K562 (cell line): Measurements from ENCODE around the gene EXOC3L1. TPM values are rescaled to one million over a fixed set of nuclear protein-coding genes. Genes with fewer than 3 reads are reported as not detected.

Experiments used
- ATAC-seq: fragments of 200-7000 bp; cut with Tn5 transposase; 3 replicates; pipeline ENCODE4 v1.9.1; 2020; ENCODE audit warnings: moderate library complexity
- BruUV-seq: library from RNA; stranded (reverse); fragments of 400-500 nt; replicated peaks from 2 replicates; lab custom pipeline; 2021; lab: Mats Ljungman, UMichigan
- CTCF ChIA-PET: fragments of 300-600 bp; formaldehyde crosslinking; extraction: SDS; loops from one replicate; lab custom pipeline; 2021; ENCODE audit warnings: low intra/inter-chr PET ratio; lab: Yijun Ruan, JAX
- POLR2A ChIA-PET: fragments of 300-600, 350-650 bp; sonication (Branson Sonifier 250); formaldehyde crosslinking; extraction: SDS; loops from one replicate; lab custom pipeline; 2021; ENCODE audit warnings: antibody characterized with exemption, inconsistent platforms; lab: Yijun Ruan, JAX
- DNase-seq, 4 experiments: peaks; one replicate each; pipeline versions ENCODE4 v3.0.0 to v3.0.0-alpha.2; 2011 to 2018; ENCODE audit warnings: low spot score in 3 of 4, mixed read lengths in 3 of 4; ENCODE audit errors: extremely low read depth in 1 of 4
- FAIRE-seq: peaks from 2 replicates; lab custom pipeline; 2011; peaks lifted over from hg19 to GRCh38; lab: Jason Lieb, UNC
- H2AFZ ChIP-seq: 2 replicates; pipeline ENCODE4 v1.6.0; 2011; ENCODE audit warnings: low read depth, low read length, control low read depth, inconsistent platforms
- H3K27ac ChIP-seq: fragments of 200-600 bp; 3 replicates; pipeline ENCODE4 v1.8.0; 2011; ENCODE audit warnings: low read depth, mild to moderate bottlenecking, control low read depth, inconsistent platforms, low read length, moderate library complexity, mixed read lengths; ENCODE audit errors: extremely low read depth
- H3K27me3 ChIP-seq, 2 experiments: fragments of 300-600 bp in 1 of 2; 2 replicates in 1 of 2; 3 replicates in 1 of 2; pipeline versions ENCODE4 v1.6.0 to v1.8.0; 2011; ENCODE audit warnings: inconsistent platforms in 2 of 2, low read length in 2 of 2, mild to moderate bottlenecking in 1 of 2, mixed read lengths in 1 of 2, moderate library complexity in 1 of 2; ENCODE audit not compliant: control insufficient read depth in 2 of 2, insufficient read depth in 2 of 2
- H3K36me3 ChIP-seq: fragments of 300-600 bp; 3 replicates; pipeline ENCODE4 v1.8.0; 2011; ENCODE audit warnings: mild to moderate bottlenecking, low read length, inconsistent platforms; ENCODE audit not compliant: control insufficient read depth, insufficient read depth
- H3K4me1 ChIP-seq, 2 experiments: fragments of 200-600 bp in 1 of 2; replicated peaks in 1 of 2; 2 replicates in 1 of 2; 3 replicates in 1 of 2; pipeline versions ENCODE4 v1.5.1 to v1.8.0; 2011; ENCODE audit warnings: inconsistent platforms in 2 of 2, low read length in 2 of 2, mild to moderate bottlenecking in 1 of 2, mixed read lengths in 1 of 2, moderate library complexity in 1 of 2; ENCODE audit not compliant: control insufficient read depth in 2 of 2, insufficient read depth in 2 of 2
- H3K4me2 ChIP-seq: 2 replicates; pipeline ENCODE4 v1.6.1; 2011; ENCODE audit warnings: low read length, control low read depth, inconsistent platforms, mixed read lengths; ENCODE audit not compliant: insufficient read depth
- H3K4me3 ChIP-seq: fragments of 200-600 bp; sonication (generic), shearing (Covaris generic); 2 replicates; pipeline ENCODE4 v1.5.1; 2016; ENCODE audit warnings: control low read depth, inconsistent platforms
- H3K79me2 ChIP-seq: fragments of 200-600 bp; 3 replicates; pipeline ENCODE4 v1.8.0; 2011; ENCODE audit warnings: low read length, inconsistent platforms; ENCODE audit not compliant: control insufficient read depth, insufficient read depth
- H3K9ac ChIP-seq, 2 experiments: 2 replicates each; pipeline versions ENCODE4 v1.6.0 to v1.6.1; 2011; ENCODE audit warnings: low read depth in 2 of 2, low read length in 2 of 2, control low read depth in 1 of 2, inconsistent platforms in 1 of 2, mild to moderate bottlenecking in 1 of 2, mixed read lengths in 1 of 2; ENCODE audit not compliant: insufficient read depth in 1 of 2
- H3K9me1 ChIP-seq: one replicate; pipeline ENCODE4 v1.6.0; 2011; ENCODE audit warnings: inconsistent platforms, mild to moderate bottlenecking, low read length, moderate library complexity; ENCODE audit not compliant: control insufficient read depth, insufficient read depth
- H3K9me3 ChIP-seq: replicated peaks from 2 replicates; pipeline ENCODE4 v1.5.1; 2011; ENCODE audit warnings: low read depth, low read length, inconsistent platforms; ENCODE audit not compliant: control insufficient read depth, insufficient read depth
- H4K20me1 ChIP-seq: replicated peaks from 2 replicates; pipeline ENCODE4 v1.6.1; 2011; ENCODE audit warnings: low read length, inconsistent platforms, mixed read lengths; ENCODE audit not compliant: control insufficient read depth, insufficient read depth
- DDX20 ChIP-seq: fragments of 450-650 bp; IDR thresholded peaks from 2 replicates; pipeline ENCODE4 v1.6.1; 2016; ENCODE audit warnings: missing genetic modification characterization, low read depth, mild to moderate bottlenecking, missing compliant biosample characterization, moderate library complexity
- HEY1 ChIP-seq: fragments of 250-450 bp; sonication (Bioruptor Pico); IDR thresholded peaks from 2 replicates; pipeline ENCODE4 v1.5.0; 2020; ENCODE audit warnings: mild to moderate bottlenecking, moderate library complexity, borderline replicate concordance
- KLF1 ChIP-seq: fragments of 450-650 bp; IDR thresholded peaks from 2 replicates; pipeline ENCODE4 v1.6.1; 2016; ENCODE audit warnings: missing genetic modification characterization, missing compliant biosample characterization
- L3MBTL2 ChIP-seq: fragments of 450-650 bp; IDR thresholded peaks from 2 replicates; pipeline ENCODE4 v1.6.1; 2016; ENCODE audit warnings: mild to moderate bottlenecking, moderate library complexity
- NCOA4 ChIP-seq: fragments of 450-650 bp; IDR thresholded peaks from 2 replicates; pipeline ENCODE4 v1.6.1; 2018; ENCODE audit warnings: mild to moderate bottlenecking; ENCODE audit not compliant: partially characterized antibody
- RBM25 ChIP-seq: fragments of 200-400 bp; formaldehyde crosslinking; IDR thresholded peaks from 2 replicates; pipeline ENCODE4 v1.6.1; 2018; ENCODE audit warnings: low read length, low read depth, moderate library complexity; ENCODE audit not compliant: severe bottlenecking
- RFX7 ChIP-seq: fragments of 250-450 bp; sonication (Bioruptor Pico); IDR thresholded peaks from 2 replicates; pipeline ENCODE4 v1.5.1; 2021; ENCODE audit warnings: mild to moderate bottlenecking
- SREBF1 ChIP-seq: fragments of 150-350 bp; IDR thresholded peaks from 2 replicates; pipeline ENCODE4 v1.6.1; 2014; ENCODE audit warnings: antibody characterized with exemption, low read depth, low read length, borderline replicate concordance
- U2AF2 ChIP-seq: fragments of 200-400 bp; formaldehyde crosslinking; optimal IDR thresholded peaks from 2 replicates; pipeline ENCODE3; 2017; ENCODE audit warnings: low read depth, mild to moderate bottlenecking, low read length
- ZFPM2 ChIP-seq: fragments of 250-450 bp; sonication (Bioruptor Pico); IDR thresholded peaks from 2 replicates; pipeline ENCODE4 v1.5.1; 2022; ENCODE audit warnings: mild to moderate bottlenecking
- ZNF408 ChIP-seq: fragments of 250-450 bp; sonication (Bioruptor Pico); IDR thresholded peaks from 2 replicates; pipeline ENCODE4 v1.4.0; 2020; ENCODE audit warnings: low read depth, mild to moderate bottlenecking, moderate library complexity
- ZNF79 ChIP-seq: fragments of 250-450 bp; sonication (Bioruptor Pico); IDR thresholded peaks from 2 replicates; pipeline ENCODE4 v1.4.0; 2020; ENCODE audit warnings: low read depth, mild to moderate bottlenecking, moderate library complexity
- WGBS: fragments of 100-300 bp; shearing (Covaris generic); methylation state at CpG from one replicate; pipeline ENCODE4 v1.1.6; 2016; ENCODE audit warnings: low coverage, mixed read lengths; ENCODE audit not compliant: insufficient coverage; ENCODE audit errors: missing lambda C conversion rate; 5-methylcytosine and 5-hydroxymethylcytosine counted together
- in situ Hi-C: fragments of 300-500 bp; cut with MboI; formaldehyde crosslinking; loops from 4 replicates; pipeline ENCODE4 v1.15.0; 2018; ENCODE audit warnings: inconsistent platforms, mixed read lengths
- intact Hi-C: fragments of 100-400 bp; cut with micrococcal nuclease; formaldehyde crosslinking; loops from 2 replicates; pipeline ENCODE4 v1.14.2; 2022
- polyA plus RNA-seq, 8 experiments: library from polyadenylated mRNA; depleted of rRNA in 4 of 8; stranded (reverse) in 5 of 8; unstranded in 3 of 8; fragments of >200 nt; fragmentation: Nextera tagmentation in 2 of 8; fragmentation: Illumina TruSeq in 1 of 8; extraction: Ambion mirVana in 2 of 8; extraction: Trizol in 1 of 8; gene quantifications; 2 replicates each; pipeline versions ENCODE4 v1.2.1 to v1.2.3, GENCODE V29; 2011 to 2014; ENCODE audit warnings: inconsistent platforms in 1 of 8, missing spikeins in 1 of 8
- total RNA-seq, 7 experiments: library from RNA; depleted of rRNA in 6 of 7; stranded (reverse); fragments of >200 nt in 6 of 7; fragmentation: Illumina TruSeq in 2 of 7; extraction: Trizol in 2 of 7; gene quantifications; 2 replicates each; pipeline versions ENCODE4 v1.2.1 to v1.2.3, GENCODE V29; 2011 to 2021; ENCODE audit warnings: low replicate concordance in 1 of 7
- TF ChIP-seq, protein P1 (sequence below): sonication (generic); formaldehyde crosslinking; IDR thresholded peaks from 2 replicates; pipeline ENCODE4 v1.8.0; 2022; ENCODE audit warnings: mild to moderate bottlenecking, missing genetic modification reagents
- TF ChIP-seq, protein P2 (sequence below): sonication (generic); IDR thresholded peaks from 2 replicates; pipeline ENCODE4 v1.6.1; 2016

The EXOC3L1 gene
- total and polyA plus RNA-seq, 9 of the 15 experiments (the other 6 are each of a cell fraction or from before 2014, with no cell fraction given): 0.08 TPM; not detected in 8

- TF ChIP-seq, protein P1, sequence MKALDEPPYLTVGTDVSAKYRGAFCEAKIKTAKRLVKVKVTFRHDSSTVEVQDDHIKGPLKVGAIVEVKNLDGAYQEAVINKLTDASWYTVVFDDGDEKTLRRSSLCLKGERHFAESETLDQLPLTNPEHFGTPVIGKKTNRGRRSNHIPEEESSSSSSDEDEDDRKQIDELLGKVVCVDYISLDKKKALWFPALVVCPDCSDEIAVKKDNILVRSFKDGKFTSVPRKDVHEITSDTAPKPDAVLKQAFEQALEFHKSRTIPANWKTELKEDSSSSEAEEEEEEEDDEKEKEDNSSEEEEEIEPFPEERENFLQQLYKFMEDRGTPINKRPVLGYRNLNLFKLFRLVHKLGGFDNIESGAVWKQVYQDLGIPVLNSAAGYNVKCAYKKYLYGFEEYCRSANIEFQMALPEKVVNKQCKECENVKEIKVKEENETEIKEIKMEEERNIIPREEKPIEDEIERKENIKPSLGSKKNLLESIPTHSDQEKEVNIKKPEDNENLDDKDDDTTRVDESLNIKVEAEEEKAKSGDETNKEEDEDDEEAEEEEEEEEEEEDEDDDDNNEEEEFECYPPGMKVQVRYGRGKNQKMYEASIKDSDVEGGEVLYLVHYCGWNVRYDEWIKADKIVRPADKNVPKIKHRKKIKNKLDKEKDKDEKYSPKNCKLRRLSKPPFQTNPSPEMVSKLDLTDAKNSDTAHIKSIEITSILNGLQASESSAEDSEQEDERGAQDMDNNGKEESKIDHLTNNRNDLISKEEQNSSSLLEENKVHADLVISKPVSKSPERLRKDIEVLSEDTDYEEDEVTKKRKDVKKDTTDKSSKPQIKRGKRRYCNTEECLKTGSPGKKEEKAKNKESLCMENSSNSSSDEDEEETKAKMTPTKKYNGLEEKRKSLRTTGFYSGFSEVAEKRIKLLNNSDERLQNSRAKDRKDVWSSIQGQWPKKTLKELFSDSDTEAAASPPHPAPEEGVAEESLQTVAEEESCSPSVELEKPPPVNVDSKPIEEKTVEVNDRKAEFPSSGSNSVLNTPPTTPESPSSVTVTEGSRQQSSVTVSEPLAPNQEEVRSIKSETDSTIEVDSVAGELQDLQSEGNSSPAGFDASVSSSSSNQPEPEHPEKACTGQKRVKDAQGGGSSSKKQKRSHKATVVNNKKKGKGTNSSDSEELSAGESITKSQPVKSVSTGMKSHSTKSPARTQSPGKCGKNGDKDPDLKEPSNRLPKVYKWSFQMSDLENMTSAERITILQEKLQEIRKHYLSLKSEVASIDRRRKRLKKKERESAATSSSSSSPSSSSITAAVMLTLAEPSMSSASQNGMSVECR (CRISPR knock-in tag): no peak
These were observed 7.6 kb downstream of the EXOC3L1 start (continued) for GRCh38 chr16:67182288-67182687.

DNA sequence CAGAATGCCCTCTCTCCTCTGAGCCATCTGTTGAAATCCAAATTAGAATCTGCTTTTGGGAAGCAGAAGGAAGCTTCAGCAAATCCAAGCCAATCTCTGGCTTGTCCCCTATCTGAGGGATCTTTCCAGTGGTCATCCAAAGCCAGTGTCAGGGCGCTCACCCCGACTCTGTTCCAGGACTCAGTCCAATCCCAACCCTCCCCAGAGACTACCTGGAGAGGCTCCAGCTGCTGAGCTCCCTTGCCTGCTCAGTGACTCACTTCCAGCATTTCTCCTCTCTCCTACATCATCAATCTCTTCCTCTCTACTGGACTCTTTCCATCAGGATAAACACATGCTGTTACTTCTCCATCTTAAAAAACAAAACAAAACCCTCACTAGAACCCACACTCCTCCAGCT lies 8.6 kb downstream of the EXOC3L1 start:
- peak overlapping the region in 1 of 2 experiments; percentile 51; a peak in 1 of 4 replicates for H3K9ac ChIP-seq
- H2AFZ ChIP-seq: no peak overlapping the region
- WGBS: 33% methylated on average over 2 of the region's 2 CpGs
- intact Hi-C loops: loop anchor here (10.0 kb wide), 2 partner anchors 167 to 227 kb away; no protein-coding TSS in a partner anchor
- peaks cover 11% of the 10 kb centered on the region for H4K20me1 ChIP-seq
- DNase-seq (no peak), ATAC-seq (no peak), FAIRE-seq (no peak)
- no peak overlapping the region for H3K27ac ChIP-seq
- ChIA-PET CTCF (no interaction called here), POLR2A (interaction anchor here (1.5 kb wide), 1 partner anchor 8 kb away, joined by 3 read pairs; no protein-coding TSS in a partner anchor)
- no peaks in the 10 kb centered on the region for H3K9me3 ChIP-seq
- H3K36me3 ChIP-seq: no peaks in the 10 kb centered on the region
- no peak overlapping the region for H3K4me2 ChIP-seq
- H3K27me3 ChIP-seq: no peaks in the 10 kb centered on the region
- in situ Hi-C loops: no loop called here
- peaks cover 13 to 56% of the 10 kb centered on the region in 2 experiments for H3K4me1 ChIP-seq
- no peaks in the 10 kb centered on the region for H3K9me1 ChIP-seq
- peaks cover 14% of the 10 kb centered on the region for H3K79me2 ChIP-seq
- no TSS peak for BruUV-seq
- no peak overlapping the region for H3K4me3 ChIP-seq
- TF ChIP-seq RBM25 (no peak), ZFPM2 (CRISPR knock-in tag) (no peak), L3MBTL2 (no peak), U2AF2 (no peak), KLF1 (tag) (no peak), DDX20 (tag) (no peak), NCOA4 (no peak), SREBF1 (no peak), RFX7 (no peak), HEY1 (no peak), ZNF79 (no peak), ZNF408 (CRISPR knock-in tag) (no peak)
- TF ChIP-seq, protein P2, sequence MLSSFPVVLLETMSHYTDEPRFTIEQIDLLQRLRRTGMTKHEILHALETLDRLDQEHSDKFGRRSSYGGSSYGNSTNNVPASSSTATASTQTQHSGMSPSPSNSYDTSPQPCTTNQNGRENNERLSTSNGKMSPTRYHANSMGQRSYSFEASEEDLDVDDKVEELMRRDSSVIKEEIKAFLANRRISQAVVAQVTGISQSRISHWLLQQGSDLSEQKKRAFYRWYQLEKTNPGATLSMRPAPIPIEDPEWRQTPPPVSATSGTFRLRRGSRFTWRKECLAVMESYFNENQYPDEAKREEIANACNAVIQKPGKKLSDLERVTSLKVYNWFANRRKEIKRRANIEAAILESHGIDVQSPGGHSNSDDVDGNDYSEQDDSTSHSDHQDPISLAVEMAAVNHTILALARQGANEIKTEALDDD: no peak
